Upper lobe of right lung (tissue), 1 donor: Measurements from ENCODE around the gene TTC3. TPM values are rescaled to one million over a fixed set of nuclear protein-coding genes. Genes with fewer than 3 reads are reported as not detected.
"Not testable (repeated sequence)": the region's sequence is repeated elsewhere in the genome, so short reads cannot be mapped to it uniquely, and the experiment has no call there.

Experiments used
- ATAC-seq: fragments of 200-7000 bp; cut with Tn5 transposase; one replicate; pipeline ENCODE4 v1.9.1; 2020; ENCODE audit warnings: mild to moderate bottlenecking, moderate library complexity
- DNase-seq: peaks from one replicate; pipeline ENCODE4 v3.0.0-alpha.2; 2020
- H3K27ac ChIP-seq: fragments of 200-600 bp; one replicate; pipeline ENCODE4 v1.8.0; 2022
- H3K27me3 ChIP-seq: fragments of 200-600 bp; one replicate; pipeline ENCODE4 v1.8.0; 2022; ENCODE audit warnings: mild to moderate bottlenecking
- H3K36me3 ChIP-seq: fragments of 200-600 bp; one replicate; pipeline ENCODE4 v1.8.0; 2022
- H3K4me1 ChIP-seq: fragments of 200-600 bp; one replicate; pipeline ENCODE4 v1.8.0; 2022
- H3K4me3 ChIP-seq: fragments of 200-600 bp; one replicate; pipeline ENCODE4 v1.8.0; 2022; ENCODE audit warnings: mild to moderate bottlenecking
- H3K9me3 ChIP-seq: fragments of 200-600 bp; one replicate; pipeline ENCODE4 v1.8.0; 2022
- intact Hi-C: fragments of 100-400 bp; cut with DNase I; formaldehyde crosslinking; loops from one replicate; pipeline ENCODE4 v1.11.0; 2022
- total RNA-seq: library from RNA; stranded (reverse); fragmentation: NEBNext Ultra II Directional; extraction: Animal tissue kit (Norgen Biotek cat#: 25700); gene quantifications from one replicate; pipeline ENCODE4 v1.2.1, GENCODE V29; 2021
- TF ChIP-seq, protein P1 (sequence below): fragments of 200-600 bp; IDR thresholded peaks from one replicate; pipeline ENCODE4 v1.8.0; 2022; ENCODE audit warnings: antibody characterized with exemption
- donor health status: DM: no; HTN: yes; CAD: no; lungs with severe emphysema.

TTC3 gene
- total RNA-seq, 1 donor from 2014 or later, result 99.0 TPM

DNA sequence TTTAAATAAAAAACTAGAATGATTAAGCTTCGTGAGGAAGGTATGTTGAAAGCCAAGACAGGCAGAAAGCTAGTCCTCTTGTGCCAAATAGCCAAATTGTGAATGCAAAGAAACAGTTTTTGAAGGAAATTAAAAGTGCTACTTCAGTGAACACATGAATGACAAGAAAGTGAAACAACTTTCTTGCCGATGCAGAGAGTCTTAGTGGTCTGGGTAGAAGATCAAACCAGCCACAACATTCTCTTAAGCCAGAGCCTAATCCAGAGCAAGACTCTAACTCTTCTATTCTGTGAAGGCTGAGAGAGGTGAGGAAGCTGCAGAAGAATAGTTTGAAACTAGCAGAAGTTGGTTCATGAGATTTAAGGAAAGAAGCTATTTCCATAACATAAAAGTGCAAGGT is 63.2 kb downstream of the TTC3 start:
- Histone ChIP-seq H3K4me3 (no peak overlapping the region), H3K9me3 (no peaks in the 10 kb centered on the region), H3K27ac (no peak overlapping the region), H3K27me3 (no peaks in the 10 kb centered on the region), H3K36me3 (peaks cover 85% of the 10 kb centered on the region), H3K4me1 (no peaks in the 10 kb centered on the region)
- TF ChIP-seq, protein P1, sequence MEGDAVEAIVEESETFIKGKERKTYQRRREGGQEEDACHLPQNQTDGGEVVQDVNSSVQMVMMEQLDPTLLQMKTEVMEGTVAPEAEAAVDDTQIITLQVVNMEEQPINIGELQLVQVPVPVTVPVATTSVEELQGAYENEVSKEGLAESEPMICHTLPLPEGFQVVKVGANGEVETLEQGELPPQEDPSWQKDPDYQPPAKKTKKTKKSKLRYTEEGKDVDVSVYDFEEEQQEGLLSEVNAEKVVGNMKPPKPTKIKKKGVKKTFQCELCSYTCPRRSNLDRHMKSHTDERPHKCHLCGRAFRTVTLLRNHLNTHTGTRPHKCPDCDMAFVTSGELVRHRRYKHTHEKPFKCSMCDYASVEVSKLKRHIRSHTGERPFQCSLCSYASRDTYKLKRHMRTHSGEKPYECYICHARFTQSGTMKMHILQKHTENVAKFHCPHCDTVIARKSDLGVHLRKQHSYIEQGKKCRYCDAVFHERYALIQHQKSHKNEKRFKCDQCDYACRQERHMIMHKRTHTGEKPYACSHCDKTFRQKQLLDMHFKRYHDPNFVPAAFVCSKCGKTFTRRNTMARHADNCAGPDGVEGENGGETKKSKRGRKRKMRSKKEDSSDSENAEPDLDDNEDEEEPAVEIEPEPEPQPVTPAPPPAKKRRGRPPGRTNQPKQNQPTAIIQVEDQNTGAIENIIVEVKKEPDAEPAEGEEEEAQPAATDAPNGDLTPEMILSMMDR, result no peak
- ATAC-seq, result no peak
- intact Hi-C loops, result no loop called here
- DNase-seq, result no peak

DNA sequence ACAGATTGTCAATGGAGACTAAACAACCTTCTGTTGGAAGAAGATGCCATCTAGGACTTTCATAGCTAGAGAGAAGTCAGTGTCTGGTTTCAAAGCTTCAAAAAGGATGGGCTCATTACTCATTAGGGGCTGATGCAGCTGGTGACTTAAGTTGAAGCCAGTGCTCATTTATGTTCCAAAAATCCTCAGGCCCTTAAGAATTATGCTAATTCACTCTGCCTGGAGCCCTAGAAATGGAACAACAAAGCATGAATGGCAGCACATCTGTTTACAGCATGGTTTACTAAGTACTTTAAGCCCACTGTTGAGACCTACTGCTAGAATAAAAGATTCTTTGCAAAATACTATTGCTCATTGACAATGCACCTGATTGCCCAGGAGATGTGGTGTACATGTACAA is 63.7 kb downstream of the TTC3 start:
- H3K36me3 ChIP-seq, result peaks cover 85% of the 10 kb centered on the region

DNA sequence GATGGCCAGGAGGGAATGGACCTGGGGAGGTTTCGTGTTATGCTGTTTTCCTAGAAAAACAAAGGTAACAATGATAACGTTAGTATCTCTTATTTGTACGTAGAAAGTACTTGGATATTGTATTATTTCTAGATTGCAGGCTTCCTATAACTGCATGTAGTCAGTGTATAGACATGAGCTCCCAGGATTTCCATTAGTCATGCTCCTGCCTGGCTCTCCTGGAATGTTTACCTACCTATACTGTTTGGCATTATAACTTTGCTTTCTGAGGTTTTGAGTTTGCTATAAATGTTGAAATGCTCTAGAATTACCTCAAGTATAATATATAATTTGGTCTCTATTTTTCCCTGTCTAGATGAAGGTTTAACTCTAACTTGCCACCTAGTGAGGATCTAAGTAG is 66.1 kb downstream of the TTC3 start:
- H3K4me3 ChIP-seq, result no peak overlapping the region
- peaks cover 65% of the 10 kb centered on the region for H3K36me3 ChIP-seq
- H3K27ac ChIP-seq, result no peak overlapping the region
- ATAC-seq (no peak), DNase-seq (no peak)
- no peaks in the 10 kb centered on the region for H3K9me3 ChIP-seq
- intact Hi-C loops, result no loop called here
- no peaks in the 10 kb centered on the region for H3K27me3 ChIP-seq
- TF ChIP-seq, protein P1, result no peak
- H3K4me1 ChIP-seq, result no peaks in the 10 kb centered on the region

More for the DNA sequence above, 63.7 kb downstream of the TTC3 start:
- DNase-seq, result no peak
- Histone ChIP-seq H3K9me3 (no peaks in the 10 kb centered on the region), H3K27me3 (no peaks in the 10 kb centered on the region), H3K27ac (no peak overlapping the region), H3K4me3 (no peak overlapping the region), H3K4me1 (no peaks in the 10 kb centered on the region)
- TF ChIP-seq, protein P1, result no peak
- intact Hi-C loops, result no loop called here
- ATAC-seq, result no peak

DNA sequence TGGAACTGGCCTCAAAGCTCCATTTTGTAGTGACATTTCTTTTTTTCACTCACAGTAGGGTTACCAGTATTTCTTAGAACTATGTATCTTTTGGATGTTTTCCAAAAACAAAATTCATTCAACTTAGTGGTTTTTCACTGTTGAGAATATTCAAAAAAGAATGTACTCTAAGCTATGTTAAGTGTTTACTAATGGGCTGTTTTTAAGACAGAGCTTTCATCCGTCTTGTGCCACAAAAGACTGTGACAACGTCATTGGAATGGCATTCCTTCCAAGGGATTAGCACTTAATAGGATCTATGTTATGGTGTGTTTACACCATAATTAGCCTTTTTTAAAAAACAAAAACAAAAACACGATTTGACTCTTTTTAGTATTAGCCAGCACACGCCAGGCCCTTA is 66.8 kb downstream of the TTC3 start:
- Histone ChIP-seq H3K9me3 (no peaks in the 10 kb centered on the region), H3K4me3 (no peak overlapping the region), H3K27me3 (no peaks in the 10 kb centered on the region), H3K27ac (no peak overlapping the region), H3K36me3 (peaks cover 65% of the 10 kb centered on the region), H3K4me1 (no peaks in the 10 kb centered on the region)
- no peak for DNase-seq
- TF ChIP-seq, protein P1, result no peak
- intact Hi-C loops, result no loop called here
- ATAC-seq, result no peak

DNA sequence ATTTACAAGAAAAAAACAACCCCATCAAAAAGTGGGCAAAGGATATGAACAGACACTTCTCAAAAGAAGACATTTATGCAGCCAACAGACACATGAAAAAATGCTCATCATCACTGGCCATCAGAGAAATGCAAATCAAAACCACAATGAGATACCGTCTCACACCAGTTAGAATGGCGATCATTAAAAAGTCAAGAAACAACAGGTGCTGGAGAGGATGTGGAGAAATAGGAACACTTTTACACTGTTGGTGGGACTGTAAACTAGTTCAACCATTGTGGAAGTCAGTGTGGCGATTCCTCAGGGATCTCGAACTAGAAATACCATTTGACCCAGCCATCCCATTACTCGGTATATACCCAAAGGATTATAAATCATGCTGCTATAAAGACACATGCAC is 70.3 kb downstream of the TTC3 start:
- peaks cover 57% of the 10 kb centered on the region for H3K36me3 ChIP-seq
- intact Hi-C loops, ATAC-seq, H3K9me3 ChIP-seq, H3K27me3 ChIP-seq, H3K4me3 ChIP-seq, DNase-seq, H3K27ac ChIP-seq, H3K4me1 ChIP-seq: not testable (repeated sequence)

DNA sequence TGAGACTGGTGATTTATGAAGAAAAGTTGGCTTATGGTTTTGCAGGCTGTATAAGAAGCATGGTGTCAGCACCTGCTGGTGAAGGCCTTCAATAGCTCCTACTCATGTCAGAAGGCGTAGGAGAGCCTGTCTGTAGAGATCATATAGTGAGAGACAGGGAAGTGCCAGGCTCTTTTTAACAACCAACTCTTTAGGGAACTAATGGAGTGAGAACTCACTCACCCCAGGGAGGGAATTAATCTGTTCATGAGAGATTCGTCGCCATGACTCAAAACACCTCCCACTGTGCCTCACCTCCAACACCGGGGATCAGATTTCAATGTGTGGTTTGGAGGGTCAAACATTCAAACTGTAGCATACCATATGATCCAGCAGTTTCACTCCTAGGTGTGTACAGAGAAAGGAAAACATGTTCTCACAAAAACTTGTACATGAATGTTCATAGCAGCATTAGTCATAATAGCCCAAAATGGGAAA is 72.6 kb downstream of the TTC3 start:
- no peaks in the 10 kb centered on the region for H3K27me3 ChIP-seq
- H3K36me3 ChIP-seq, result peaks cover 68% of the 10 kb centered on the region
- TF ChIP-seq, protein P1, result no peak
- no peak overlapping the region for H3K4me3 ChIP-seq
- intact Hi-C loops, result no loop called here
- ATAC-seq (no peak), DNase-seq (no peak)
- H3K9me3 ChIP-seq, result no peaks in the 10 kb centered on the region
- H3K4me1 ChIP-seq, result no peaks in the 10 kb centered on the region
- H3K27ac ChIP-seq, result no peak overlapping the region
